WI38 (cell line): Measurements from ENCODE around the gene TOR4A.

Experiments
- H3K4me3 ChIP-seq: 2 replicates; pipeline ENCODE4 v1.5.1; 2011; ENCODE audit warnings: low read depth, mild to moderate bottlenecking, control low read depth, low read length
- CTCF ChIP-seq: IDR thresholded peaks from 2 replicates; pipeline ENCODE4 v1.5.1; 2012; ENCODE audit warnings: low read depth, mild to moderate bottlenecking, control low read depth, low read length

The TOR4A gene

GRCh38 chr9:137235424-137236237 is 41.9 kb upstream of the TOR4A start:
- no peak for TF ChIP-seq CTCF
- no peak overlapping the region for H3K4me3 ChIP-seq

GRCh38 chr9:137236238-137236935 is 41.1 kb upstream of the TOR4A start:
- TF ChIP-seq CTCF, result peak; percentile 92
- H3K4me3 ChIP-seq, result no peak overlapping the region

GRCh38 chr9:137236936-137237421 is 40.5 kb upstream of the TOR4A start:
- no peak for TF ChIP-seq CTCF
- no peak overlapping the region for H3K4me3 ChIP-seq

- TF ChIP-seq CTCF, result no peak
- no peak overlapping the region for H3K4me3 ChIP-seq
Observed at GRCh38 chr9:137237759-137238726, 39.5 kb upstream of the TOR4A start.

- peak overlapping the region; percentile 67 for H3K4me3 ChIP-seq
Observed at GRCh38 chr9:137239541-137240200, 37.9 kb upstream of the TOR4A start.

GRCh38 chr9:137240318-137240840 is 37.1 kb upstream of the TOR4A start:
- no peak for TF ChIP-seq CTCF
- peak overlapping the region; percentile 67 for H3K4me3 ChIP-seq
